ENCODE data around the gene RNF125.

Gene RNF125

GRCh38 chr18:32026491-32027086 is 8.0 kb downstream of the RNF125 start:
- DNase-seq, result no peak

GRCh38 chr18:32029558-32029957 is 10.9 kb downstream of the RNF125 start:
- no peak for DNase-seq

- no peak for DNase-seq
These were observed 14.0 kb downstream of the RNF125 start for GRCh38 chr18:32032609-32033008.

GRCh38 chr18:32036506-32037180 is 18.0 kb downstream of the RNF125 start:
- DNase-seq, result no peak

GRCh38 chr18:32037616-32038015 is 19.0 kb downstream of the RNF125 start:
- no peak for DNase-seq

GRCh38 chr18:32040936-32041335 is 22.3 kb downstream of the RNF125 start:
- no peak for DNase-seq

GRCh38 chr18:32042337-32042736 is 23.7 kb downstream of the RNF125 start:
- no peak for DNase-seq

- DNase-seq, result peak in 1 of 3 experiments; percentile 30
These were observed 30.0 kb downstream of the RNF125 start for GRCh38 chr18:32048507-32049091.

- DNase-seq, result no peak
These were observed 31.0 kb downstream of the RNF125 start for GRCh38 chr18:32049393-32050171.

- DNase-seq, result peak in 2 of 3 experiments; percentile 4 to 62
These were observed 38.2 kb downstream of the RNF125 start for GRCh38 chr18:32056613-32057358.

- no peak for DNase-seq
These were observed 39.1 kb downstream of the RNF125 start for GRCh38 chr18:32057624-32058165.

GRCh38 chr18:32060026-32060425 is 41.4 kb downstream of the RNF125 start:
- no peak for DNase-seq

- DNase-seq, result no peak
These were observed 48.9 kb downstream of the RNF125 start for GRCh38 chr18:32067375-32068167.

GRCh38 chr18:32072321-32072720 is 53.7 kb downstream of the RNF125 start:
- DNase-seq, result peak in 1 of 3 experiments; percentile 31

- DNase-seq, result no peak
These were observed 55.6 kb downstream of the RNF125 start for GRCh38 chr18:32074206-32074605.

GRCh38 chr18:32078845-32079244 is 60.2 kb downstream of the RNF125 start:
- DNase-seq, result no peak

- DNase-seq, result no peak
These were observed 63.3 kb downstream of the RNF125 start for GRCh38 chr18:32081881-32082280.

- DNase-seq, result no peak
These were observed 65.2 kb downstream of the RNF125 start for GRCh38 chr18:32083781-32084180.

- no peak for DNase-seq
These were observed 68.3 kb downstream of the RNF125 start for GRCh38 chr18:32086881-32087280.

GRCh38 chr18:32090831-32091230 is 72.2 kb downstream of the RNF125 start:
- peak in 1 of 3 experiments; percentile 51 for DNase-seq

- no peak for DNase-seq
These were observed 72.7 kb downstream of the RNF125 start for GRCh38 chr18:32091325-32091723.

Measured in NCI-H1417 (cell line).